B cell (primary cell): ENCODE measurements around the gene TBC1D22A. TPM values are rescaled to one million over a fixed set of nuclear protein-coding genes. Genes with fewer than 3 reads are reported as not detected.

Experiments used
- ATAC-seq: fragments of 200-7000 bp; cut with Tn5 transposase; one replicate; pipeline ENCODE4 v1.10.0; 2021; ENCODE audit warnings: low read depth, mild to moderate bottlenecking, moderate number of reproducible peaks, moderate library complexity
- CTCF ChIA-PET: fragments of 350-600 bp; sonication (Branson Sonifier 250); formaldehyde crosslinking; loops from one replicate; lab custom pipeline; 2021; ENCODE audit warnings: antibody characterized with exemption, inconsistent platforms; lab: Charles Lee
- POLR2A ChIA-PET: fragments of 350-600 bp; sonication (Branson Sonifier 250); formaldehyde crosslinking; loops from one replicate; lab custom pipeline; 2021; ENCODE audit warnings: antibody characterized with exemption; lab: Charles Lee
- DNase-seq: peaks from one replicate; pipeline ENCODE4 v3.0.0; 2013
- H2AFZ ChIP-seq: 2 replicates; pipeline ENCODE4 v1.6.1; 2012; ENCODE audit warnings: mild to moderate bottlenecking, low read depth, low read length; ENCODE audit not compliant: insufficient read depth, poor library complexity, severe bottlenecking
- H3K27ac ChIP-seq, 2 donors: 1 replicate in 1 of 2; 2 replicates in 1 of 2; pipeline ENCODE4 v1.5.1; 2012 to 2013; ENCODE audit warnings: low read length in 2 of 2, mild to moderate bottlenecking in 2 of 2, moderate library complexity in 1 of 2
- H3K27me3 ChIP-seq, 4 experiments: fragments of 200-600 bp in 1 of 4; sonication (generic) in 1 of 4; replicated peaks in 1 of 4; 1 replicate in 2 of 4; 2 replicates in 2 of 4; pipeline versions ENCODE4 v1.6.1 to v1.7.0; 2013 to 2016; ENCODE audit warnings: low read length in 3 of 4, mild to moderate bottlenecking in 2 of 4, mixed read lengths in 1 of 4, moderate library complexity in 1 of 4; ENCODE audit not compliant: insufficient read depth in 4 of 4, control insufficient read depth in 3 of 4; ENCODE audit errors: control extremely low read depth in 1 of 4
- H3K36me3 ChIP-seq, 2 experiments: replicated peaks in 1 of 2; 1 replicate in 1 of 2; 2 replicates in 1 of 2; pipeline versions ENCODE4 v1.6.1 to v1.7.1; 2013; ENCODE audit warnings: low read length in 1 of 2; ENCODE audit not compliant: insufficient read depth in 2 of 2, control insufficient read depth in 1 of 2; ENCODE audit errors: control extremely low read depth in 1 of 2, extremely low read depth in 1 of 2
- H3K4me1 ChIP-seq, 2 donors: fragments of 200-600 bp in 1 of 2; sonication (generic) in 1 of 2; 1 replicate in 1 of 2; 2 replicates in 1 of 2; pipeline versions ENCODE4 v1.5.1 to v1.6.1; 2013 to 2017; ENCODE audit warnings: low read length in 2 of 2; ENCODE audit not compliant: control insufficient read depth in 2 of 2, insufficient read depth in 2 of 2
- H3K4me2 ChIP-seq: replicated peaks from 2 replicates; pipeline ENCODE3; 2012; ENCODE audit warnings: mild to moderate bottlenecking, low read depth, low read length; ENCODE audit not compliant: poor library complexity, severe bottlenecking
- H3K4me3 ChIP-seq, 5 experiments: fragments of 200-600 bp in 1 of 5; sonication (generic) in 1 of 5; 1 replicate in 3 of 5; 2 replicates in 2 of 5; pipeline versions ENCODE4 v1.5.1 to v1.7.0; 2011 to 2016; ENCODE audit warnings: low read length in 4 of 5, mild to moderate bottlenecking in 4 of 5, low read depth in 2 of 5, control low read depth in 1 of 5, moderate library complexity in 1 of 5; ENCODE audit not compliant: insufficient read depth in 1 of 5; ENCODE audit errors: control extremely low read depth in 1 of 5, extremely low read depth in 1 of 5
- H3K79me2 ChIP-seq: fragments of 200-600 bp; sonication (generic); one replicate; pipeline ENCODE4 v1.6.0; 2016; ENCODE audit warnings: low read length; ENCODE audit not compliant: control insufficient read depth, insufficient read depth
- H3K9ac ChIP-seq: fragments of 200-600 bp; sonication (generic); 2 replicates; pipeline ENCODE4 v1.6.1; 2017; ENCODE audit warnings: mild to moderate bottlenecking, low read length, moderate library complexity
- H3K9me3 ChIP-seq, 3 donors: one replicate each; pipeline versions ENCODE4 v1.6.1 to v1.7.1; 2013; ENCODE audit warnings: low read length in 2 of 3; ENCODE audit not compliant: control insufficient read depth in 2 of 3, insufficient read depth in 1 of 3; ENCODE audit errors: control extremely low read depth in 1 of 3
- H4K20me1 ChIP-seq: 2 replicates; pipeline ENCODE4 v1.6.0; 2012; ENCODE audit warnings: mild to moderate bottlenecking, low read length; ENCODE audit not compliant: insufficient read depth, control insufficient read depth, poor library complexity, severe bottlenecking
- H3K27ac Mint-ChIP-seq: one replicate; pipeline ENCODE4 v1.8.0; 2021; ENCODE audit warnings: mixed read lengths
- H3K27me3 Mint-ChIP-seq: one replicate; pipeline ENCODE4 v1.8.0; 2021; ENCODE audit warnings: mixed read lengths
- H3K4me1 Mint-ChIP-seq: one replicate; pipeline ENCODE4 v1.8.0; 2021; ENCODE audit warnings: mixed read lengths
- H3K4me3 Mint-ChIP-seq: one replicate; pipeline ENCODE4 v1.8.0; 2021; ENCODE audit warnings: mixed read lengths
- H3K9me3 Mint-ChIP-seq: one replicate; pipeline ENCODE4 v1.8.0; 2022; ENCODE audit warnings: mixed read lengths; ENCODE audit not compliant: insufficient read depth
- EZH2 ChIP-seq: IDR thresholded peaks from 2 replicates; pipeline ENCODE4 v1.6.1; 2012; ENCODE audit warnings: borderline replicate concordance, low read depth, mild to moderate bottlenecking, moderate library complexity, low read length; ENCODE audit not compliant: insufficient read depth, poor library complexity, severe bottlenecking
- whole genome bisulfite sequencing: methylation state at CpG from one replicate; pipeline ENCODE4 v1.1.5; 2013; ENCODE audit warnings: missing lambda C conversion rate; ENCODE audit not compliant: insufficient coverage; 5-methylcytosine and 5-hydroxymethylcytosine counted together
- intact Hi-C: fragments of 100-400 bp; cut with micrococcal nuclease; formaldehyde crosslinking; loops from one replicate; pipeline ENCODE4 v1.10.0; 2022
- polyA plus RNA-seq: library from polyadenylated mRNA; depleted of rRNA; stranded (reverse); fragments of >200 nt; gene quantifications from 2 replicates; pipeline ENCODE4 v1.2.3, GENCODE V29; 2012
- total RNA-seq, 2 donors: library from RNA; stranded (reverse); fragments of 120-200 nt in 1 of 2; gene quantifications; 1 replicate in 1 of 2; 2 replicates in 1 of 2; pipeline versions ENCODE4 v1.2.3 to v1.2.4, GENCODE V29; 2013 to 2022
- TF ChIP-seq, protein P1 (sequence below): fragments of 200-600 bp; IDR thresholded peaks from one replicate; pipeline ENCODE4 v1.8.0; 2022; ENCODE audit warnings: antibody characterized with exemption, mild to moderate bottlenecking

The TBC1D22A gene
- total and polyA plus RNA-seq, 2 donors (not counting 1 experiment from before 2014, with no cell fraction given), result 73.8 to 128 TPM

DNA sequence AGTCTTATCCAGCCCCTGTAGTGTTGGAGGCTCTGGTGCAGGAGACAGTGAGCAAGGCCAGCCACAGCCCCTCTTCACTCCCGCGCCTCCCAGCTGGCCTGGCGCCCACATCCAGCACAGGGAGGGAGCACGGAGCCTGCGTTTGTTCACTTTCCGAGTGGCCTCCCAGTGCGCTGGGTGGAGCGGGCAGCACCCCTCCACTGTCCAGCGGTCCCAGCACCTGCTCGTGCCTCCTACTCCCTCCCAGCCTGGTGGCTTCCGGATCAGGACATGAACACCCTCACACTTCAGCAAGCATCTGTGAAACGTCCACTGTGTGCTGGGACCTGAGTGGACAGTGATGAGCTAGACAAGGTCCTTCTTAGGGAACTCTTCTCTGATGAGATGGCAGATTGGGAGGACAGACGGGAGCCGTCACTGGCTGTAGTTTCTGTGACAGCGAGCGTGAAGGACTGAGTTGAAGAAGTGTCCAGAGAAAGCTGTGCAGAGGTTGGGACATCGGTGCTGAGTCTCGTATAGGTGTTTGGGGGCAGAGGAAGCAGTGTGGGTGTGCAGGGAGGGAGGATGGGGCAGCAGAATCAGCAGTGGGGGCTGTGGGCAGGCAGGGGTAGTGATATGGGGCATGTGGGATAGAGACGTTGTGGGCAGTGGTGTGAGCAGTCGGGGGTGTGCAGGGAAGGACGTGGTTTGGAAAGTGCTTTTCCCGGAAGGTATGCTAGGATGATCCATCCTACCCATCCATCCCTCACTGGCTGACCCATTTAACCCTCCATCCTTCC is 256.8 kb downstream of the TBC1D22A start:
- no peaks in the 10 kb centered on the region for H3K27me3 ChIP-seq
- peaks cover 91% of the 10 kb centered on the region for H3K79me2 ChIP-seq
- ChIA-PET POLR2A (no interaction called here), CTCF (no interaction called here)
- H3K36me3 ChIP-seq, result peaks cover 0 to 68% of the 10 kb centered on the region in 2 experiments
- Mint-ChIP-seq H3K9me3 (peaks cover 2% of the 10 kb centered on the region), H3K4me1 (no peaks in the 10 kb centered on the region), H3K27ac (no peak overlapping the region), H3K27me3 (no peaks in the 10 kb centered on the region), H3K4me3 (no peak overlapping the region)
- TF ChIP-seq, protein P1, sequence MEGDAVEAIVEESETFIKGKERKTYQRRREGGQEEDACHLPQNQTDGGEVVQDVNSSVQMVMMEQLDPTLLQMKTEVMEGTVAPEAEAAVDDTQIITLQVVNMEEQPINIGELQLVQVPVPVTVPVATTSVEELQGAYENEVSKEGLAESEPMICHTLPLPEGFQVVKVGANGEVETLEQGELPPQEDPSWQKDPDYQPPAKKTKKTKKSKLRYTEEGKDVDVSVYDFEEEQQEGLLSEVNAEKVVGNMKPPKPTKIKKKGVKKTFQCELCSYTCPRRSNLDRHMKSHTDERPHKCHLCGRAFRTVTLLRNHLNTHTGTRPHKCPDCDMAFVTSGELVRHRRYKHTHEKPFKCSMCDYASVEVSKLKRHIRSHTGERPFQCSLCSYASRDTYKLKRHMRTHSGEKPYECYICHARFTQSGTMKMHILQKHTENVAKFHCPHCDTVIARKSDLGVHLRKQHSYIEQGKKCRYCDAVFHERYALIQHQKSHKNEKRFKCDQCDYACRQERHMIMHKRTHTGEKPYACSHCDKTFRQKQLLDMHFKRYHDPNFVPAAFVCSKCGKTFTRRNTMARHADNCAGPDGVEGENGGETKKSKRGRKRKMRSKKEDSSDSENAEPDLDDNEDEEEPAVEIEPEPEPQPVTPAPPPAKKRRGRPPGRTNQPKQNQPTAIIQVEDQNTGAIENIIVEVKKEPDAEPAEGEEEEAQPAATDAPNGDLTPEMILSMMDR, result no peak
- no peak for TF ChIP-seq EZH2
- no peak overlapping the region for H3K4me3 ChIP-seq
- H3K4me1 ChIP-seq, result no peaks in the 10 kb centered on the region
- no peak overlapping the region for H3K4me2 ChIP-seq
- H3K9me3 ChIP-seq, result peaks cover 0 to 46% (median 20%) of the 10 kb centered on the region in 3 donors
- no peak overlapping the region for H3K27ac ChIP-seq
- ATAC-seq (no peak), DNase-seq (no peak)
- WGBS, result 96% methylated on average over 16 of the region's 22 CpGs
- no peak overlapping the region for H2AFZ ChIP-seq
- intact Hi-C loops, result no loop called here
- no peak overlapping the region for H3K9ac ChIP-seq
- peaks cover 100% of the 10 kb centered on the region for H4K20me1 ChIP-seq

DNA sequence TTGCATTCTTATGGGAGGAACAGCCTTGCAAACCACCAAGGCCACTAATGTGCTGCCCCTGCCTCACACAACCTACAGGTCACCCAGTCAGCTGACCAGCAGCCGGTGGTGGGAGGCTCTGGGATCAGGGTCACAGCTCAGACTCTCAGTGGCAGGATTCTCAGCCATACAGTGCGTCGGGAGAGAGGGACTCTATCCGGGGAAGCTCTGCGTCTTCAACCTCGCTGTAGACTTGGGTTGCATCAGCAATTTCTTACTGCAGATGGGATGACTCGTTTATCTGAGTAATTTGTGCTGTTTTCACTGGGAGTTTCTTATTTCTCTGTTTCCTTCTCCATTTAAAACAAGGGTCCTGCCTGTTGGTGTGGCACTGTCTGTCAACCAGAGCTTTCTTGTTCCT is 257.7 kb downstream of the TBC1D22A start:
- Mint-ChIP-seq H3K4me3 (no peak overlapping the region), H3K27ac (no peak overlapping the region), H3K27me3 (no peaks in the 10 kb centered on the region), H3K9me3 (peaks cover 2% of the 10 kb centered on the region), H3K4me1 (no peaks in the 10 kb centered on the region)
- no peaks in the 10 kb centered on the region for H3K27me3 ChIP-seq
- H3K9me3 ChIP-seq, result peaks cover 0 to 46% (median 20%) of the 10 kb centered on the region in 3 donors
- H3K27ac ChIP-seq, result no peak overlapping the region
- intact Hi-C loops, result no loop called here
- no peak overlapping the region for H3K9ac ChIP-seq
- DNase-seq (no peak), ATAC-seq (no peak)
- no peak overlapping the region for H3K4me2 ChIP-seq
- no peak overlapping the region for H3K4me3 ChIP-seq
- 100% methylated on average over 7 of the region's 7 CpGs for WGBS
- H4K20me1 ChIP-seq, result peaks cover 98% of the 10 kb centered on the region
- H3K4me1 ChIP-seq, result no peaks in the 10 kb centered on the region
- H3K79me2 ChIP-seq, result peaks cover 91% of the 10 kb centered on the region
- peaks cover 0 to 67% of the 10 kb centered on the region in 2 experiments for H3K36me3 ChIP-seq
- TF ChIP-seq, protein P1, result no peak
- TF ChIP-seq EZH2, result no peak
- H2AFZ ChIP-seq, result no peak overlapping the region
- ChIA-PET POLR2A (no interaction called here), CTCF (interaction anchor here (0.6 kb wide), 1 partner anchor 19 kb away, joined by 3 read pairs; no protein-coding TSS in a partner anchor)
